ENCODE data around the gene MRPL53.
"Not testable (repeated sequence)": the region's sequence is repeated elsewhere in the genome, so short reads cannot be mapped to it uniquely, and the experiment has no call there.

MRPL53 gene

GRCh38 chr2:74502720-74503505 lies 30.4 kb upstream of the MRPL53 start:
- DNase-seq (ENCODE audit: low read depth in 4 of 4, low spot score in 1 of 4): peak in 1 of 4 experiments; percentile 40

GRCh38 chr2:74502147-74502719 lies 29.8 kb upstream of the MRPL53 start:
- no peak for DNase-seq (ENCODE audit: low read depth in 4 of 4, low spot score in 1 of 4)

- DNase-seq (ENCODE audit: low read depth in 4 of 4, low spot score in 1 of 4): no peak
These were observed 29.0 kb upstream of the MRPL53 start for GRCh38 chr2:74501335-74502071.

GRCh38 chr2:74500578-74500946 lies 28.1 kb upstream of the MRPL53 start:
- DNase-seq (ENCODE audit: low read depth in 4 of 4, low spot score in 1 of 4): no peak

- DNase-seq (ENCODE audit: low read depth in 4 of 4, low spot score in 1 of 4): no peak
These were observed 27.6 kb upstream of the MRPL53 start for GRCh38 chr2:74499940-74500577.

GRCh38 chr2:74499267-74499939 lies 26.9 kb upstream of the MRPL53 start, which contains the start of gene LBX2:
Gene LBX2, minus strand, starts transcription at chr2:74499603. Its CDS starts 66 bp downstream, at chr2:74499537.
- peak in 1 of 4 experiments; percentile 31 for DNase-seq (ENCODE audit: low read depth in 4 of 4, low spot score in 1 of 4)

- peak in 1 of 4 experiments; percentile 19 for DNase-seq (ENCODE audit: low read depth in 4 of 4, low spot score in 1 of 4)
These were observed 26.2 kb upstream of the MRPL53 start for GRCh38 chr2:74498500-74499266.

- no peak for DNase-seq (ENCODE audit: low read depth in 4 of 4, low spot score in 1 of 4)
These were observed 25.5 kb upstream of the MRPL53 start for GRCh38 chr2:74497777-74498499.

- DNase-seq (ENCODE audit: low read depth in 4 of 4, low spot score in 1 of 4): no peak
These were observed 24.7 kb upstream of the MRPL53 start for GRCh38 chr2:74496997-74497776.

- no peak for DNase-seq (ENCODE audit: low read depth in 4 of 4, low spot score in 1 of 4)
These were observed 23.0 kb upstream of the MRPL53 start for GRCh38 chr2:74495440-74495839.

GRCh38 chr2:74493546-74493945 lies 21.1 kb upstream of the MRPL53 start:
- no peak for DNase-seq (ENCODE audit: low read depth in 4 of 4, low spot score in 1 of 4)

GRCh38 chr2:74491648-74492544 lies 19.4 kb upstream of the MRPL53 start:
- DNase-seq (ENCODE audit: low read depth in 4 of 4, low spot score in 1 of 4): no peak

- DNase-seq (ENCODE audit: low read depth in 4 of 4, low spot score in 1 of 4): no peak
These were observed 17.4 kb upstream of the MRPL53 start for GRCh38 chr2:74489906-74490305.

GRCh38 chr2:74488643-74489481 lies 16.4 kb upstream of the MRPL53 start:
- no peak for DNase-seq (ENCODE audit: low read depth in 4 of 4, low spot score in 1 of 4)

- no peak for DNase-seq (ENCODE audit: low read depth in 4 of 4, low spot score in 1 of 4)
These were observed 13.7 kb upstream of the MRPL53 start for GRCh38 chr2:74486141-74486540.

- not testable (repeated sequence) for DNase-seq (ENCODE audit: low read depth in 4 of 4, low spot score in 1 of 4)
These were observed 11.2 kb upstream of the MRPL53 start for GRCh38 chr2:74483675-74484164.

All from stimulated activated CD4-positive, alpha-beta T cell treated with anti-CD3 and anti-CD28 coated beads, Interleukin-1b, Interleukin-23, amount 100 ng/mL, for 24 hours (primary cell).